Measurements from ENCODE around the gene MACROD1. TPM values are rescaled to one million over a fixed set of nuclear protein-coding genes. Genes with fewer than 3 reads are reported as not detected.

MACROD1 gene
- total and polyA plus RNA-seq, 7 donors = 14.2 to 33.9 (median 23.3) TPM

- no peaks in the 10 kb centered on the region for H3K36me3 ChIP-seq
- 70 to 90% methylated on average over 24 of the region's 24 CpGs for WGBS, 2 donors
Observed at GRCh38 chr11:64059339-64060140, 106.4 kb downstream of the MACROD1 start.

GRCh38 chr11:64058494-64058893 is 107.4 kb downstream of the MACROD1 start:
- H3K9me3 ChIP-seq = no peaks in the 10 kb centered on the region
- peaks cover 0 to 70% (median 45%) of the 10 kb centered on the region in 4 donors for H3K4me1 ChIP-seq
- peak; percentile 89 for DNase-seq
- intact Hi-C loops (cut with DNase I) = no loop called here
- TF ChIP-seq POLR2A (IDR thresholded peaks at IDR 0.05) = no peak
- peak in 1 of 4 donors; percentile 80 for TF ChIP-seq EP300 (IDR thresholded peaks at IDR 0.05)
- TF ChIP-seq CTCF (IDR thresholded peaks at IDR 0.05) = no peak
- peak; percentile 49 to 88 (median 60) for TF ChIP-seq POLR2AphosphoS5 (IDR thresholded peaks at IDR 0.05)
- no peaks in the 10 kb centered on the region for H3K27me3 ChIP-seq
- peak overlapping the region in 3 of 4 donors; percentile 14 to 76 (median 59) for H3K27ac ChIP-seq
- 91 to 92% methylated on average over 17 of the region's 17 CpGs for WGBS, 2 donors
- H3K36me3 ChIP-seq = no peaks in the 10 kb centered on the region
- H3K4me3 ChIP-seq = no peak overlapping the region

More at GRCh38 chr11:64059339-64060140, 106.4 kb downstream of the MACROD1 start:
- Histone ChIP-seq H3K27ac (peak overlapping the region in 1 of 4 donors; percentile 76), H3K9me3 (no peaks in the 10 kb centered on the region), H3K27me3 (no peaks in the 10 kb centered on the region), H3K4me3 (no peak overlapping the region), H3K4me1 (peaks cover 0 to 73% (median 44%) of the 10 kb centered on the region in 4 donors)
- TF ChIP-seq CTCF (IDR thresholded peaks at IDR 0.05) (no peak), POLR2AphosphoS5 (IDR thresholded peaks at IDR 0.05) (no peak), POLR2A (IDR thresholded peaks at IDR 0.05) (no peak), EP300 (IDR thresholded peaks at IDR 0.05) (no peak)
- intact Hi-C loops (cut with DNase I) = no loop called here
- DNase-seq = no peak

- Histone ChIP-seq H3K9me3 (no peaks in the 10 kb centered on the region), H3K4me1 (peaks cover 0 to 71% (median 45%) of the 10 kb centered on the region in 4 donors), H3K27me3 (no peaks in the 10 kb centered on the region), H3K36me3 (no peaks in the 10 kb centered on the region), H3K4me3 (no peak overlapping the region), H3K27ac (peak overlapping the region in 3 of 4 donors; percentile 10 to 76 (median 59))
- intact Hi-C loops (cut with DNase I) = no loop called here
- 95 to 96% methylated on average over 10 of the region's 10 CpGs for whole genome bisulfite sequencing, 2 donors
- TF ChIP-seq POLR2AphosphoS5 (IDR thresholded peaks at IDR 0.05) (no peak), CTCF (IDR thresholded peaks at IDR 0.05) (no peak), EP300 (IDR thresholded peaks at IDR 0.05) (no peak), POLR2A (IDR thresholded peaks at IDR 0.05) (no peak)
- DNase-seq = no peak
Observed at GRCh38 chr11:64057890-64058289, 108.0 kb downstream of the MACROD1 start.

- WGBS, 2 donors = 89 to 94% methylated on average over 13 of the region's 13 CpGs
- H3K9me3 ChIP-seq = no peaks in the 10 kb centered on the region
- no peak for DNase-seq
- H3K27me3 ChIP-seq = no peaks in the 10 kb centered on the region
- TF ChIP-seq POLR2A (IDR thresholded peaks at IDR 0.05) = no peak
- TF ChIP-seq CTCF (IDR thresholded peaks at IDR 0.05) = no peak
- TF ChIP-seq EP300 (IDR thresholded peaks at IDR 0.05) = no peak
- no peak for TF ChIP-seq POLR2AphosphoS5 (IDR thresholded peaks at IDR 0.05)
- intact Hi-C loops (cut with DNase I) = no loop called here
- H3K27ac ChIP-seq = peak overlapping the region in 3 of 4 donors; percentile 59 to 76 (median 61)
- H3K4me3 ChIP-seq = no peak overlapping the region
- no peaks in the 10 kb centered on the region for H3K36me3 ChIP-seq
- peaks cover 0 to 71% (median 45%) of the 10 kb centered on the region in 4 donors for H3K4me1 ChIP-seq
Observed at GRCh38 chr11:64056861-64057260, 109.1 kb downstream of the MACROD1 start.
